ENCODE data around the gene KIDINS220. TPM values are rescaled to one million over a fixed set of nuclear protein-coding genes. Genes with fewer than 3 reads are reported as not detected.

The KIDINS220 gene
- total and polyA plus RNA-seq, 2 of the 13 experiments (the other 11 are each of a cell fraction or from before 2014, with no cell fraction given) = 25.2 to 32.3 TPM

- TF ChIP-seq LRRFIP1 (CRISPR knock-in tag; conservative IDR thresholded peaks at IDR 0.05) (no peak), ZNF879 (CRISPR knock-in tag; IDR thresholded peaks at IDR 0.05) (no peak), SNAPC2 (CRISPR knock-in tag; IDR thresholded peaks at IDR 0.05) (no peak), U2AF2 (IDR thresholded peaks at IDR 0.05; ENCODE audit: low read depth, low read length) (no peak), FOXO1 (CRISPR knock-in tag; IDR thresholded peaks at IDR 0.05) (no peak), NFRKB (IDR thresholded peaks at IDR 0.05) (no peak), ZFP41 (CRISPR knock-in tag; IDR thresholded peaks at IDR 0.05; ENCODE audit: borderline replicate concordance) (no peak), RBM39 (IDR thresholded peaks at IDR 0.05; ENCODE audit: low read depth, low read length, poor library complexity, severe bottlenecking) (no peak)
- TF ChIP-seq, protein P1, sequence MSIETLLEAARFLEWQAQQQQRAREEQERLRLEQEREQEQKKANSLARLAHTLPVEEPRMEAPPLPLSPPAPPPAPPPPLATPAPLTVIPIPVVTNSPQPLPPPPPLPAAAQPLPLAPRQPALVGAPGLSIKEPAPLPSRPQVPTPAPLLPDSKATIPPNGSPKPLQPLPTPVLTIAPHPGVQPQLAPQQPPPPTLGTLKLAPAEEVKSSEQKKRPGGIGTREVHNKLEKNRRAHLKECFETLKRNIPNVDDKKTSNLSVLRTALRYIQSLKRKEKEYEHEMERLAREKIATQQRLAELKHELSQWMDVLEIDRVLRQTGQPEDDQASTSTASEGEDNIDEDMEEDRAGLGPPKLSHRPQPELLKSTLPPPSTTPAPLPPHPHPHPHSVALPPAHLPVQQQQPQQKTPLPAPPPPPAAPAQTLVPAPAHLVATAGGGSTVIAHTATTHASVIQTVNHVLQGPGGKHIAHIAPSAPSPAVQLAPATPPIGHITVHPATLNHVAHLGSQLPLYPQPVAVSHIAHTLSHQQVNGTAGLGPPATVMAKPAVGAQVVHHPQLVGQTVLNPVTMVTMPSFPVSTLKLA (IDR thresholded peaks at IDR 0.05) = no peak
- TF ChIP-seq, protein P2, sequence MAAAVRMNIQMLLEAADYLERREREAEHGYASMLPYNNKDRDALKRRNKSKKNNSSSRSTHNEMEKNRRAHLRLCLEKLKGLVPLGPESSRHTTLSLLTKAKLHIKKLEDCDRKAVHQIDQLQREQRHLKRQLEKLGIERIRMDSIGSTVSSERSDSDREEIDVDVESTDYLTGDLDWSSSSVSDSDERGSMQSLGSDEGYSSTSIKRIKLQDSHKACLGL (CRISPR knock-in tag; IDR thresholded peaks at IDR 0.05) = no peak
- TF ChIP-seq, protein P3, sequence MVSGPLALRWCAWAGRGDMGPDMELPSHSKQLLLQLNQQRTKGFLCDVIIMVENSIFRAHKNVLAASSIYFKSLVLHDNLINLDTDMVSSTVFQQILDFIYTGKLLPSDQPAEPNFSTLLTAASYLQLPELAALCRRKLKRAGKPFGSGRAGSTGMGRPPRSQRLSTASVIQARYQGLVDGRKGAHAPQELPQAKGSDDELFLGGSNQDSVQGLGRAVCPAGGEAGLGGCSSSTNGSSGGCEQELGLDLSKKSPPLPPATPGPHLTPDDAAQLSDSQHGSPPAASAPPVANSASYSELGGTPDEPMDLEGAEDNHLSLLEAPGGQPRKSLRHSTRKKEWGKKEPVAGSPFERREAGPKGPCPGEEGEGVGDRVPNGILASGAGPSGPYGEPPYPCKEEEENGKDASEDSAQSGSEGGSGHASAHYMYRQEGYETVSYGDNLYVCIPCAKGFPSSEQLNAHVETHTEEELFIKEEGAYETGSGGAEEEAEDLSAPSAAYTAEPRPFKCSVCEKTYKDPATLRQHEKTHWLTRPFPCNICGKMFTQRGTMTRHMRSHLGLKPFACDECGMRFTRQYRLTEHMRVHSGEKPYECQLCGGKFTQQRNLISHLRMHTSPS (CRISPR knock-in tag; IDR thresholded peaks at IDR 0.05; ENCODE audit: low read depth) = no peak
- TF ChIP-seq, protein P4, sequence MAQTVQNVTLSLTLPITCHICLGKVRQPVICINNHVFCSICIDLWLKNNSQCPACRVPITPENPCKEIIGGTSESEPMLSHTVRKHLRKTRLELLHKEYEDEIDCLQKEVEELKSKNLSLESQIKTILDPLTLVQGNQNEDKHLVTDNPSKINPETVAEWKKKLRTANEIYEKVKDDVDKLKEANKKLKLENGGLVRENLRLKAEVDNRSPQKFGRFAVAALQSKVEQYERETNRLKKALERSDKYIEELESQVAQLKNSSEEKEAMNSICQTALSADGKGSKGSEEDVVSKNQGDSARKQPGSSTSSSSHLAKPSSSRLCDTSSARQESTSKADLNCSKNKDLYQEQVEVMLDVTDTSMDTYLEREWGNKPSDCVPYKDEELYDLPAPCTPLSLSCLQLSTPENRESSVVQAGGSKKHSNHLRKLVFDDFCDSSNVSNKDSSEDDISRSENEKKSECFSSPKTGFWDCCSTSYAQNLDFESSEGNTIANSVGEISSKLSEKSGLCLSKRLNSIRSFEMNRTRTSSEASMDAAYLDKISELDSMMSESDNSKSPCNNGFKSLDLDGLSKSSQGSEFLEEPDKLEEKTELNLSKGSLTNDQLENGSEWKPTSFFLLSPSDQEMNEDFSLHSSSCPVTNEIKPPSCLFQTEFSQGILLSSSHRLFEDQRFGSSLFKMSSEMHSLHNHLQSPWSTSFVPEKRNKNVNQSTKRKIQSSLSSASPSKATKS (CRISPR knock-in tag; IDR thresholded peaks at IDR 0.05) = no peak
- no peak for ATAC-seq
- Histone ChIP-seq H3K27ac (ENCODE audit: extremely low read length, insufficient read depth, low read length) (no peak overlapping the region), H2AFZ (ENCODE audit: low read length) (no peak overlapping the region), H3K79me2 (ENCODE audit: insufficient read depth, low read length) (no peaks in the 10 kb centered on the region), H3K4me3 (replicated peaks in 1 of 3; ENCODE audit: insufficient read depth in 1 of 3, low read depth in 2 of 3, low read length in 3 of 3) (no peak overlapping the region), H3K36me3 (replicated peaks in 1 of 2; ENCODE audit: control insufficient read depth in 1 of 2, insufficient read depth in 2 of 2, low read length in 2 of 2) (peaks cover 16 to 58% of the 10 kb centered on the region in 2 experiments), H3K27me3 (ENCODE audit: control insufficient read depth in 1 of 2, insufficient read depth in 2 of 2, low read length in 2 of 2) (no peaks in the 10 kb centered on the region), H3K4me1 (ENCODE audit: insufficient read depth, low read length) (no peaks in the 10 kb centered on the region), H3K4me2 (ENCODE audit: low read depth, low read length) (no peak overlapping the region), H3K9me3 (ENCODE audit: low read length) (no peaks in the 10 kb centered on the region), H3K9ac (ENCODE audit: insufficient read depth, low read depth, low read length) (no peak overlapping the region), H4K20me1 (ENCODE audit: insufficient read depth, low read length) (no peaks in the 10 kb centered on the region)
- CTCF ChIA-PET (ENCODE audit: low intra/inter-chr PET ratio, low total read pairs) = no interaction called here
- POLR2A ChIA-PET = no interaction called here
- TSS peak; percentile 38 for BruUV-seq (replicated peaks)
- no peak for DNase-seq (ENCODE audit: low spot score)
- intact Hi-C loops (cut with micrococcal nuclease; ENCODE audit: unreplicated experiment) = no loop called here
- WGBS (ENCODE audit: low lambda C conversion rate) = 78% methylated on average over 5 of the region's 5 CpGs
- in situ Hi-C loops (cut with HindIII; ENCODE audit: extremely low pct_ligation_motif_present, low pct_unique_long_range_greater_than_20kb) = no loop called here
- no peak for FAIRE-seq
These were observed 51.0 kb downstream of the KIDINS220 start for GRCh38 chr2:8786463-8786862.

Data from HepG2 (cell line).